Aorta (tissue), 5 donors: ENCODE data around the gene MTIF2. TPM values are rescaled to one million over a fixed set of nuclear protein-coding genes. Genes with fewer than 3 reads are reported as not detected.
"Not testable (repeated sequence)": the region's sequence is repeated elsewhere in the genome, so short reads cannot be mapped to it uniquely, and the experiment has no call there.

Experiments
- ATAC-seq: fragments of 200-7000 bp; cut with Tn5 transposase; one replicate; pipeline ENCODE4 v1.9.1; 2022; ENCODE audit warnings: moderate library complexity; ENCODE audit not compliant: low FRiP score
- DNase-seq, 2 donors: peaks; one replicate each; pipeline ENCODE4 v3.0.0-alpha.2; 2020
- H3K27ac ChIP-seq, 2 donors: one replicate each; pipeline ENCODE4 v1.5.1; 2013; ENCODE audit warnings: low read length in 2 of 2, mild to moderate bottlenecking in 2 of 2, moderate library complexity in 2 of 2, control low read depth in 1 of 2, inconsistent platforms in 1 of 2, low read depth in 1 of 2
- H3K27me3 ChIP-seq, 2 donors: one replicate each; pipeline ENCODE4 v1.6.1; 2013; ENCODE audit warnings: control low read depth in 1 of 2, low read length in 1 of 2, mild to moderate bottlenecking in 1 of 2, moderate library complexity in 1 of 2; ENCODE audit not compliant: insufficient read depth in 2 of 2, control insufficient read depth in 1 of 2
- H3K36me3 ChIP-seq, 2 donors: one replicate each; pipeline ENCODE4 v1.6.1; 2013; ENCODE audit warnings: control low read depth in 1 of 2, low read length in 1 of 2, mild to moderate bottlenecking in 1 of 2; ENCODE audit not compliant: insufficient read depth in 2 of 2, control insufficient read depth in 1 of 2
- H3K4me1 ChIP-seq, 2 donors: one replicate each; pipeline ENCODE4 v1.6.1; 2013; ENCODE audit warnings: low read length in 2 of 2, control low read depth in 1 of 2, mild to moderate bottlenecking in 1 of 2, moderate library complexity in 1 of 2; ENCODE audit not compliant: insufficient read depth in 2 of 2, control insufficient read depth in 1 of 2
- H3K4me3 ChIP-seq, 2 donors: one replicate each; pipeline ENCODE4 v1.5.1; 2013; ENCODE audit warnings: low read length in 2 of 2, control low read depth in 1 of 2, mild to moderate bottlenecking in 1 of 2
- H3K9me3 ChIP-seq: one replicate; pipeline ENCODE4 v1.6.1; 2013; ENCODE audit warnings: mild to moderate bottlenecking, low read length; ENCODE audit not compliant: control insufficient read depth
- WGBS, 2 donors: extraction: QIAGEN DNeasy Blood & Tissue Kit; methylation state at CpG; one replicate each; pipeline ENCODE4 v1.1.7; 2013; 5-methylcytosine and 5-hydroxymethylcytosine counted together
- intact Hi-C, 2 donors: fragments of 100-400 bp; cut with DNase I; formaldehyde crosslinking; loops; one replicate each; pipeline versions ENCODE4 v1.14.2 to v1.15.0; 2022
- polyA plus RNA-seq, 2 donors: library from polyadenylated mRNA; stranded (reverse); fragments of 200-250 nt; gene quantifications; one replicate each; pipeline ENCODE4 v1.2.3, GENCODE V29; 2013
- total RNA-seq, 2 donors: library from RNA; stranded (reverse); fragmentation: NEBNext Ultra II Directional; extraction: Animal tissue kit (Norgen Biotek cat#: 25700); gene quantifications; one replicate each; pipeline ENCODE4 v1.2.1, GENCODE V29; 2021
- donor health status: healthy with polysubstance abuse.
- donor health status: Bipolar disorder and iron deficiency.
- donor health status: DM: no; HTN: no; CAD: no.
- donor health status: DM: no; HTN: no; CAD: no.
- donor health status: DM: yes; HTN: yes; CAD: no.

Gene MTIF2
- total and polyA plus RNA-seq, 4 donors: 13.0 to 27.8 (median 17.7) TPM

DNA sequence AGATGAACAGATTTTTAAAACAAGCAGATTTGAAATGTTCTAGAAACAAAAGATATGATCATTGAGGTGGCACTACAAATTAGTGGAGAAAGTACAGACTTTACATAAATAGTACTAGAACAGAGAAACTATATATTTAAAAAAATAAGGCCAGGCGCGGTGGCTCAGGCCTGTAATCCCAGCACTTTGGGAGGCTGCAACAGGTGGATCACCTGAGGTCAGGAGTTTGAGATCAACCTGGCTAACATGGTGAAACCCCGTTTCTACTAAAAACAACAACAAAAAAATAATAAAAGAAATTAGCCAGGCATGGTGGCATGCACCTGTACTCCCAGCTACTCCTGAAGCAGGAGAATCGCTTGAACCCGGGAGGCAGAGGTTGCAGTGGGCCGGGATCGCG lies 82.2 kb downstream of the MTIF2 start:
- 84 to 85% methylated on average over 8 of the region's 8 CpGs for WGBS, 2 donors
- DNase-seq, intact Hi-C loops, H3K9me3 ChIP-seq, H3K4me3 ChIP-seq, H3K36me3 ChIP-seq, H3K4me1 ChIP-seq, H3K27ac ChIP-seq, H3K27me3 ChIP-seq, ATAC-seq: not testable (repeated sequence)

Other genes starting within 250 kb of the MTIF2 start
- 100 to 1,000 TPM; 311 to 357 TPM for gene RTN4, start 218.8 kb downstream of the MTIF2 start, total RNA-seq
- 100 to 1,000 TPM; 125 to 163 TPM for gene RTN4, start 218.8 kb downstream of the MTIF2 start, polyA plus RNA-seq
- 10 to 100 TPM in 1 of 2 donors, 1 to 10 TPM in 1; 9.3 to 13.9 TPM for gene CLHC1, start 36.9 kb downstream of the MTIF2 start, total RNA-seq
- 10 to 100 TPM in 1 of 2 donors, 1 to 10 TPM in 1; 3.3 to 17.7 TPM for gene CLHC1, start 36.9 kb downstream of the MTIF2 start, polyA plus RNA-seq
- gene RPS27A, start 36.5 kb downstream of the MTIF2 start, total RNA-seq: 100 to 1,000 TPM; 752 to 754 TPM
- gene RPS27A, start 36.5 kb downstream of the MTIF2 start, polyA plus RNA-seq: 1,000 to 10,000 TPM; 2,840 to 6,488 TPM
- gene CCDC88A, start 150.6 kb upstream of the MTIF2 start, total RNA-seq: 10 to 100 TPM; 78.0 to 92.4 TPM
- gene CCDC88A, start 150.6 kb upstream of the MTIF2 start, polyA plus RNA-seq: 10 to 100 TPM; 17.4 to 17.5 TPM